Germinal center (tissue), 1 donor: ENCODE results near the gene SLC9B2.
"Not testable (repeated sequence)": the region's sequence is repeated elsewhere in the genome, so short reads cannot be mapped to it uniquely, and the experiment has no call there.

Experiments used
- DNase-seq: peaks from one replicate; pipeline ENCODE4 v3.0.0; 2012; ENCODE audit warnings: mixed read lengths, low spot score

The SLC9B2 gene

DNA sequence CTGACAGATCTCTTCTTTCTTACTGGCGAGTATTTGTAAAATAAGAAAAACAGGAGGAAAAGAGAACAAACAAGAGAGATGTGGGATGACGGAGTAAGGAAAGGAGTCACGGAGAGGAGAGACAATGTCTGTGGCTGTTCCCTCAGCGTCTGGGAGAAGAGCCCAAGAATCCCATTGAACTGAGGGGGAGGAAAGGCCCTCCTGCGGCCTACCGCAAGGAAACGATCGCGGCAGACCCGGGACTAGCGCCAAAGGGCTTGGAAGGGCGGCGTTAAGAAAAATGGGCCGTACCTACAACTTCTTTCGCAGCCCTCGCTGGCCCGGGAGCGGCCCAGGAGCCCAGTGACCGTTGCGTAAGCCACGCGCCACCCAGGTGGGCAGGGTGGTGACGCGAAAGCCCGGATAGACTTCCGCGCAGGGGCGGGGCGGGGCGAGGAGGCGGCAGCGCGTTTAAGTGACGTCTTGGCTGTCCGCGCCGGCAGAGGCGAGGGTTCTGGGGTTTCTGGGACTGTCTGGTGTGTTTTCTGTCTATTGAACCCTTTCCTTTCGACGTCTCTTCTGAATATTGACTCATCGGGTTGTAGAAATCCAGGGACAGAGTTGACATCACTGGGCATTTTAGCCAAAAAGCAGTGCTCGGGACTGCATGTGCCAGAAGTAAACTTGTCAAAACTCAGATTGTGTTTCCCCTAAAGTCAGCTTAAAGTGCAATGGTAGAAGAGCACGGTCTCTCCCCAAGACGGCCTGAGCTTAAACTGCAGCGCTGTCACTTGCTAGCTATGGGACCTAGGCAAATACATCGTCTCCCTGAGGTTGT is 57.0 kb downstream of the SLC9B2 start, which contains the start of gene SLC9B1:
SLC9B1 (minus strand) TSS at position 398 of the 817 bp plus-strand sequence. CDS start 27,994 bp downstream, outside the sequence.
- DNase-seq: peak; percentile 86

DNA sequence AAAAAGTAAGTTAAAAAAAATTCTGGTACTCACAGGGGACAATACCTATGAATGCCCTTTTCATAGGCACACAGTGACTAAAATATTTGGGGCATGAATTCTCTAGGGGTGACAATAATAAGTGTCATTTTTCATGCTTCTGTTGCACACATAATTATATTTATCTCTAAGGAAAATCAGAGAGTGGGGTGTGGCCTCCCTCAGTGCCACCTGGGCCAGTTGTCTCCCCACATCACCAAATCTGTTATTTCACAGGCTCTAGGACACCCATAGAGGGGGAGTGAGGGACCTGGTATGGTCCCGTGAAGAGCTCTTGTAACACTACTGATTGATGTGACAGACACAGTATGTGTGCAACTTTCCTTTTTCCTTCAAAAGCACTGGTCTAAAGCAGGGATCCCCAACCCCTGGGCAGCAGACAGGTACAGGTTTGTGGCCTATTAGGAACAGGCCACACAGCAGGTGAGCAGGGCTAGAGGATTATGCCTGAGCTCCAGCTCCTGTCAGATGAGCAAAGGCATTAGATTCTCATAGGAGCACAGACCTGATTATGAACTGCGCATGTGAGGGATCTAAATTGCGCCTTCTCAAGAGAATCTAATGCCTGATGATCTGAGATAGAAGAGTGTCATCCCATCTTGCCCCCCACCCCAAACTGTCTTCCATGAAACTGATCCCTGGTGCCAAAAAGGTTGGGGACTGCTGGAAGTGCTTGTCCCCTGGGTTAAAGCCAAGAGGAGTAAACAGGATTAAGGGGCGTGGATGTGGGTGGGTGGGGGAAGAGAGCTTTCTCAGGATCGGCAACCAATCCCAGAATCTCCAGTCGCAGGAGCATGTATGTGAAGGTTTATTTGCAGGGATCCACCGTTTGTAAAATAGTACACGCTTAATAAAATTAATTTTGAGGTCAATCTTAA is 57.9 kb downstream of the SLC9B2 start:
- peak; percentile 48 for DNase-seq

- DNase-seq: no peak
These were observed 64.0 kb downstream of the SLC9B2 start for GRCh38 chr4:103012551-103012950.

DNA sequence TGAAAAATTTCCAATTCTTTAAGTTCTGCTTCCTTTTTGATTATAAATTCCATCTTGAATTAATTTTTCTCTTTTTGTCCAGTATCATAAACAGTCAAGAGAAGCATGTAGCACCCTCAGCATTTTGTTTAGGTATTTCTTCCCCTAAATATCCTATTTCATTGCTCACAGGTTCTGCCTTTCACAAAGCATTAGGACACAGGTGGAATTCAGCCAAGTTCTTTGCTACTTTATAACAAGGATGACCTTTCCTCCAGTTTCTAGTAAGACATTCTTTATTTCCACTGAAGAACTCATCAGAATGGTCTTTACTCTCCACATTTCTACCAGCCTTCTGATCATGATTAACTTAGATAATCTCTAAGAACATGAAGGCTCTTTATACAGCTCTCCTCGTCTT is 64.5 kb downstream of the SLC9B2 start:
- no peak for DNase-seq

DNA sequence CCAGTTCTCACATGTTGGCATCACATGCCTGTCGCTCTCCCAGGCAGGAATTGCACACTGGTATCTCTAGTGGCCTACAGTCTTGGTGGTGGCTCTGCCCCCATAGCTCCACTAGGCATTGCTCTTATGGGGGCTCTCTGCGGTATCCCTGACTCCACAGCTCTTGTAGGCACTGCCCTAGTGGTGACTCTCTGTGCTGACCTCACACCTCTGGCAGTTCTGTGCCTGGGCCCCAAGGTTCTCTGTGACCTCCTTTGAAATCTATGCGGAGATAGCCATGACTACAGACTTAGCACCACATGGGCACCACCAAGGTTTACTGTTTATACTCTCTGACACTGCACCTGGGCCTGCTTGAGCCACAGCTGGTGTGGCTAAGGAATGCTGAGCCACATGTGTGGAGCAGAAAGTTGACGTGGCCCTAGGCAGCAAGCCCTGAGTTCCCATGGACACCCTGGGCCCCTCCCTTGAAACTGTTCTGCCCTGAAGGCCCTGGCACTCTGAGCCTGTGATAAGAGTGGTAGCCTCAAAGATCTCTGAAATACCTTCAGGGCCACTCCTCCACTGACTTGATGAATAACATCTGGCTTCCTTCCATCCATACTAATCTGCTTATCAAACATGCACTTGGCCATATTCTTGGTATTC is 65.1 kb downstream of the SLC9B2 start:
- DNase-seq: no peak

GRCh38 chr4:103010804-103011203 is 65.8 kb downstream of the SLC9B2 start:
- DNase-seq: no peak

DNA sequence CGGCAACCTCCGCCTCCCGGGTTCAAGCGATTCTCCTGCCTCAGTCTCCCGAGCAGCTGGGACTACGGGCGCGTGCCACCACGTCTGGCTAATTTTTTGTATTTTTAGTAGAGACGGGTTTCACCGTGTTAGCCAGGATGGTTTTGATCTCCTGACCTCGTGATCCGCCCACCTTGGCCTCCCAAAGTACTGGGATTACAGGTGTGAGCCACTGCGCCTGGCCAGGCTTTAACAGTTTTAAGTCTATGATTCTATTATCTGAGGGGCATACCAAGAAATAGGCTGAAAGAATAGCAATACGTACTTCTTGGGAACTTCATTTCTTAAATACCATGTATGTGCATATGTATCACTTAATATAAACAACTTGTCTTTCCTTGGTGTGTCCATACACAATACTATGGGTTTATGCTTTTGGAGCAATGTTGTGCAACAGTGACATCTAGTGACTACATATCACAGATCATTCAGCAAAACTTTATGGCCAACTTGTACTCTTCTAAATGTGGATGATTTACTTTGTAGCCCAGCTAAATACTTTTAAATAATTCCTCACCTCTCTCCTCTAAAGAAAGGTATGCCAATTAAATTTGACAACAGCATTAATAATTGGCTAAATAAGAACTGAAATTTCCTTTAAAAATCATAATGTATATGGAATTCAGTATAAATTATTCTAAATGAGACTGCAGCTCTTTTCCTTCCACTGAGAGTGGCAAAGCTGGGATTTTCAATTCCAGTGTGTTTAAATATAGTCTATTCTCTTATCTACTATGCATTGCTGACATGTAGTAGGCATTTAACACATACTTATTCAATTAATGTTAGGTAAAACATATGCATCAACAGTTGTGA is 67.5 kb downstream of the SLC9B2 start:
- peak; percentile 33 for DNase-seq

- DNase-seq: no peak
These were observed 74.0 kb downstream of the SLC9B2 start for GRCh38 chr4:103002551-103002950.

DNA sequence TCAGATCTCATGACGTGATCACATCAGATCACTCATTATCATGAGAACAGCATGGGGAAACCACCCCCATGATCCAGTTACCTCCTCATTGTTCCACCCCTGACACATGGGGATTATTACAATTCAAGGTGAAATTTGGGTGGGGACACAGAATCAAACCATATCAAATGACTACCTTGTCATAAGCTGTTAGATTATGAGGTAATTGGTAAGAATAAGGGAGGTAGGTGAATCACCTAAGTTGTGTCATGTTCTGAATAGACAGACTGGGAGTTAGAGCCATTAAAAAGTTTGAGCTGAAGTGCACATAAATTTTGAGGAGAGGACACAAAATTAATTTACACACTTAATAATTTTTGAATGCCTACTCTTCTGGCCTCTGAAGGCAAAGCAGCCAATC is 81.8 kb downstream of the SLC9B2 start:
- no peak for DNase-seq

- not testable (repeated sequence) for DNase-seq
These were observed 82.6 kb downstream of the SLC9B2 start for GRCh38 chr4:102993985-102994384.

DNA sequence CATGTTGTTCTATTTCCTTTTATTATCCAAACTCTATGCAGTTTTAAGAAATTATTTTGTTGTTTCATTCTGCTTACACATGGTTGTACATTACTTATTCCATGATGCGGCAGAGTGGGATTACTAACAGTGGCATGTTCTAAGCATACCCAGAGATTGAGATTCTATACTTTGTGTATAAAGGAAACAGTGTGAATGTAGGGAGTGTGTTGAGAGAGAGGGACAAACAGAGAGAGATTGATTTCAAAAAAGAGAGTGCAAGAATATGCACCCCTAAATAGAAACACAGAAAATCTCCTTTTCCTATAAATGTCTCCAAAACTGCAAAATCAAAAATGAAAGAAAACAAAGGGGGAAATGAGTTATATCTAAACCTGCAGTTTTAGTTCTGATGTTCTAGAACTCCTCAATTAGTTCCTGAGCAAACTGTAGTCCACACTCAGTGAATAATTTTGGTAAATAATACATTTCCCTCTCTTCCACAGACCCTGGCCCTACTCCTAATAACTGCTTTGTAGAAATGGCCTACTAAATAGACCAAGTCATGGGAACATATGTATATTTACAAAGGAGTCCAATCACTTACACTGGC is 88.0 kb downstream of the SLC9B2 start:
- DNase-seq: no peak

DNA sequence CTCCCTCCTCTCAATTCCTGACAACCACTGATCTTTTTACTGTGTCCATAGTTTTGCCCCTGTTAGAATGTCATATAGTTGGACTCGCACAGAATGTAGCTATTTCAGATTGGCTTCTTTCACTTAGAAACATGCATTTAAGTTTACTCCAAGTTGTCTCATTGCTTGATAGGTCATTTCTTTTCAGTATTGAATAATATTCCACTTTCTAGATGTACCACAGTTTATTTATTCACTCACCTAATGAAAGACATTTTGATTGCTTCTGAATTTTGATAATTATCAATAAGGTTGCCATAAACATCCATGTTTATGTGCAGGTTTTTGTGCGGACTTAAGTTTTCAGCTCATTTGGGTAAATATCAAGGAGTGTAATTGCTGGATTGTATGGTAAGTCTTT is 95.6 kb downstream of the SLC9B2 start:
- DNase-seq: no peak
